H1 (cell line): ENCODE data around the gene MAP7. TPM values are rescaled to one million over a fixed set of nuclear protein-coding genes. Genes with fewer than 3 reads are reported as not detected.

Experiments
- CBX8 ChIP-seq: fragments of 300-800, 300-1000 bp; sonication (generic); IDR thresholded peaks from 2 replicates; pipeline ENCODE4 v1.7.1; 2016; ENCODE audit warnings: low read depth, low read length, borderline replicate concordance
- polyA plus RNA-seq, 7 experiments: library from polyadenylated mRNA; depleted of rRNA in 3 of 7; stranded (reverse) in 5 of 7; unstranded in 2 of 7; fragments of >200 nt in 5 of 7; fragments of 200-250 nt in 2 of 7; gene quantifications; 1 replicate in 5 of 7; 2 replicates in 1 of 7; 4 replicates in 1 of 7; pipeline versions ENCODE4 v1.2.1 to v1.2.3, GENCODE V29; 2011 to 2013; ENCODE audit warnings: missing spikeins in 2 of 7, mixed read lengths in 2 of 7
- total RNA-seq: library from RNA; stranded (reverse); fragmentation: NEBNext Ultra II Directional; extraction: Animal tissue kit (Norgen Biotek cat#: 25700); gene quantifications from 2 replicates; pipeline ENCODE4 v1.2.1, GENCODE V29; 2021

Gene MAP7
- total and polyA plus RNA-seq, 2 of the 8 experiments (the other 6 are each of a cell fraction or from before 2014, with no cell fraction given), result 13.5 to 66.9 TPM

DNA sequence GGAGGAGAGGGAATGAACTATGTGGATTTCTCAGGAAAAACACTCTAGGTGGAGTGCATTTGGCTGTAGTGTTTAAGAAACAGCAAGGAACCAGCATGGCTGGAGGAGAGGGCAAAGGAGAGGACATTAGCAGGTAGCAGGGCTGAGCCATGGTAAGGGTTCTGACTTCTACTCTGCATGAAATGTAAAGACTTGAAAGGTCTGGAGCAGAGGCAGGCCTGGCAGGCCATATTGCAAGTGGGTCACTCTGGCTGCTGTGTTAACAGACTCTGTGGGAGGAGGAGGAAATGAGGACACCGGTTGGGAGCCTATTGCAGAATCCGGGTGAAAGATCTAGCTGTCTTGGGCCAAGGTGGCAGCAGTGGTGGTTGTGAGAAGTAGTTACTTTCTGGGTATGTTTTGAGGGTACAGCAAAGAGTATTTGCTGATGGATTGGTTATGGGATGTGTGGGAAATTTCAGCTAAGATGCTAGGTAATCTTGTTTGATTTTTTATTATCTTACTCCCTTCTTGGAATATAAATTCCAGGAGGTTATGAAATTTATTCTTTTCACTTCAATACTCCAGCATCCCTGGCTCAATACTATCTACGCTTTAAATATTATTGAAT, 144.7 kb downstream of the MAP7 start (continued):
- no peak for TF ChIP-seq CBX8
